Lower lobe of right lung (tissue), 2 donors: ENCODE data around the gene UTF1. TPM values are rescaled to one million over a fixed set of nuclear protein-coding genes. Genes with fewer than 3 reads are reported as not detected.

ENCODE experiments used
- ATAC-seq, 2 donors: fragments of 200-7000 bp; cut with Tn5 transposase; one replicate each; pipeline ENCODE4 v1.9.1; 2020 to 2022; ENCODE audit warnings: mild to moderate bottlenecking in 2 of 2, moderate library complexity in 2 of 2
- DNase-seq: peaks from one replicate; pipeline ENCODE4 v3.0.0-alpha.2; 2020
- H3K27ac ChIP-seq: fragments of 200-600 bp; one replicate; pipeline ENCODE4 v1.8.0; 2022
- H3K27me3 ChIP-seq: fragments of 200-600 bp; one replicate; pipeline ENCODE4 v1.8.0; 2022; ENCODE audit warnings: low read depth
- H3K36me3 ChIP-seq: fragments of 200-600 bp; one replicate; pipeline ENCODE4 v1.8.0; 2022; ENCODE audit warnings: mild to moderate bottlenecking
- H3K4me1 ChIP-seq: fragments of 200-600 bp; one replicate; pipeline ENCODE4 v1.8.0; 2022
- H3K4me3 ChIP-seq: fragments of 200-600 bp; one replicate; pipeline ENCODE4 v1.8.0; 2022; ENCODE audit warnings: mild to moderate bottlenecking
- H3K9me3 ChIP-seq: fragments of 200-600 bp; one replicate; pipeline ENCODE4 v1.8.0; 2022
- intact Hi-C: fragments of 100-400 bp; cut with DNase I; formaldehyde crosslinking; loops from one replicate; pipeline ENCODE4 v1.11.0; 2022
- total RNA-seq: library from RNA; stranded (reverse); fragmentation: NEBNext Ultra II Directional; extraction: Animal tissue kit (Norgen Biotek cat#: 25700); gene quantifications from one replicate; pipeline ENCODE4 v1.2.1, GENCODE V29; 2021
- TF ChIP-seq, protein P1 (sequence below): fragments of 200-600 bp; IDR thresholded peaks from one replicate; pipeline ENCODE4 v1.8.0; 2022; ENCODE audit warnings: antibody characterized with exemption, mild to moderate bottlenecking
- donor health status: DM: no; HTN: yes; CAD: no; lungs with severe emphysema.

The UTF1 gene
- total RNA-seq, 1 donor from 2014 or later: not detected

DNA sequence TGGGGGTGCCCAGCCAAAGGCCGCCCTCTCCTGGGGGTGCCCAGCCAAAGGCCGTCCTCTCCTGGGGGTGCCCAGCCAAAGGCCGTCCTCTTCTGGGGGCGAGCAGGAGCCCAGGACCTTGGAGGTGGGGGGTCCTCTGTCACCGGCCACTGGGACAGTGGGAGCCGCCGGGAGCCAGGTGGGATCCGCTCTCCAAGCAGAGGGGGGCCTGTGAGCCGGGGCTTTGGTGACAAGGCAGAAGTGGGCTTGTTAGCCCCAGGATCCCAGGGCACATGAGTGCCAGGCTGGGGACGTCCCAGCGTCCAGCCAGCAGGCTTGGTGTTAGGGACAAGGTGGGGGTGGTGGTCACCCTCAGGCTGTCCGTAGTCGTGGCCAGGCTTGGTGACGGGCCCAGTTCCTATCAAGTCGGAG, 29.4 kb upstream of the UTF1 start:
- no peaks in the 10 kb centered on the region for H3K27me3 ChIP-seq
- H3K9me3 ChIP-seq: no peaks in the 10 kb centered on the region
- H3K27ac ChIP-seq: no peak overlapping the region
- no peaks in the 10 kb centered on the region for H3K4me1 ChIP-seq
- no peak overlapping the region for H3K4me3 ChIP-seq
- DNase-seq (no peak), ATAC-seq (no peak)
- intact Hi-C loops: no loop called here
- H3K36me3 ChIP-seq: no peaks in the 10 kb centered on the region
- TF ChIP-seq, protein P1, sequence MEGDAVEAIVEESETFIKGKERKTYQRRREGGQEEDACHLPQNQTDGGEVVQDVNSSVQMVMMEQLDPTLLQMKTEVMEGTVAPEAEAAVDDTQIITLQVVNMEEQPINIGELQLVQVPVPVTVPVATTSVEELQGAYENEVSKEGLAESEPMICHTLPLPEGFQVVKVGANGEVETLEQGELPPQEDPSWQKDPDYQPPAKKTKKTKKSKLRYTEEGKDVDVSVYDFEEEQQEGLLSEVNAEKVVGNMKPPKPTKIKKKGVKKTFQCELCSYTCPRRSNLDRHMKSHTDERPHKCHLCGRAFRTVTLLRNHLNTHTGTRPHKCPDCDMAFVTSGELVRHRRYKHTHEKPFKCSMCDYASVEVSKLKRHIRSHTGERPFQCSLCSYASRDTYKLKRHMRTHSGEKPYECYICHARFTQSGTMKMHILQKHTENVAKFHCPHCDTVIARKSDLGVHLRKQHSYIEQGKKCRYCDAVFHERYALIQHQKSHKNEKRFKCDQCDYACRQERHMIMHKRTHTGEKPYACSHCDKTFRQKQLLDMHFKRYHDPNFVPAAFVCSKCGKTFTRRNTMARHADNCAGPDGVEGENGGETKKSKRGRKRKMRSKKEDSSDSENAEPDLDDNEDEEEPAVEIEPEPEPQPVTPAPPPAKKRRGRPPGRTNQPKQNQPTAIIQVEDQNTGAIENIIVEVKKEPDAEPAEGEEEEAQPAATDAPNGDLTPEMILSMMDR: no peak

DNA sequence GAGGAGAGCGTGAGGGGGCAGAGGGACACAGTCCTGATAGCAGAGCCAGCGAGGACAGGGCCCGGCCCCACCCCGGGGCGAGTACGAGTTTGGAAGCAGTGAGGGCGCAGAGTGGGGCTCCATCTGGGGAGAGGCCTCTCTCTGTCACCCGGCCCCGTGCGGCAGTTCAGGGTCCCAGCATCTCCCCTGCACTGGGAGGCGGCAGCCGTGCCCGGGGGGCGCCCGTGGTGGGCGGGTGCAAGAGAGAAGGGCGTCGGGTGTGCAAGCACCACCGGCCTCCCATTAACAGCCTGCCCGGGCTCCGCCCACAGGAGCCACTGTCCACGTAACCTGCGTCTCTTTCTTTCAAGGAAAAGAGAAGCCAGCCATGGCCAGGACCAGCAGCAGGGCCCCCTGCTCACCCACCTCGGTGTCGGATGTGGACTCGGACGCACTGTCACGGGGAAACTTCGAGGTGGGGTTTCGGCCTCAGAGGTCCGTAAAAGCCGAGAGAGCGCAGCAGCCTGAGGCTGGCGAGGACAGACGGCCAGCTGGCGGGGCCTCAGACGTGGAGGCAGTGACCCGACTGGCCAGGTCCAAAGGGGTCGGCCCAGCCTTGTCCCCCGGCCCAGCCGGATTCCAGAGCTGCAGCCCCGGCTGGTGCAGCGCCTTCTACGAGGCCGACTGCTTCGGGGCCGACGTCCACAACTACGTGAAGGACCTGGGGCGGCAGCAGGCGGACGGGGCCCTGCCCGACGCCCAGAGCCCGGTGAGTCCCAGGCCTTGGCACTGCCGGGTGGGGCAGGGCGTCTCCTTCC, 28.7 kb upstream of the UTF1 start:
- no peaks in the 10 kb centered on the region for H3K9me3 ChIP-seq

GRCh38 chr10:133201948-133202725, 27.9 kb upstream of the UTF1 start:
- no peaks in the 10 kb centered on the region for H3K4me1 ChIP-seq
- ATAC-seq (no peak), DNase-seq (no peak)
- TF ChIP-seq, protein P1: no peak
- no peaks in the 10 kb centered on the region for H3K27me3 ChIP-seq
- H3K27ac ChIP-seq: no peak overlapping the region
- no peak overlapping the region for H3K4me3 ChIP-seq
- H3K36me3 ChIP-seq: no peaks in the 10 kb centered on the region
- no peaks in the 10 kb centered on the region for H3K9me3 ChIP-seq
- intact Hi-C loops: no loop called here

More for the DNA sequence above, 28.7 kb upstream of the UTF1 start:
- Histone ChIP-seq H3K27ac (no peak overlapping the region), H3K27me3 (no peaks in the 10 kb centered on the region), H3K4me1 (no peaks in the 10 kb centered on the region), H3K36me3 (no peaks in the 10 kb centered on the region), H3K4me3 (no peak overlapping the region)
- intact Hi-C loops: no loop called here
- DNase-seq: no peak
- TF ChIP-seq, protein P1: no peak
- no peak for ATAC-seq

GRCh38 chr10:133202778-133203651, 27.0 kb upstream of the UTF1 start:
- Histone ChIP-seq H3K9me3 (no peaks in the 10 kb centered on the region), H3K4me3 (no peak overlapping the region), H3K27me3 (no peaks in the 10 kb centered on the region), H3K36me3 (no peaks in the 10 kb centered on the region), H3K4me1 (no peaks in the 10 kb centered on the region), H3K27ac (no peak overlapping the region)
- ATAC-seq: no peak
- intact Hi-C loops: no loop called here
- TF ChIP-seq, protein P1: no peak
- DNase-seq: no peak

DNA sequence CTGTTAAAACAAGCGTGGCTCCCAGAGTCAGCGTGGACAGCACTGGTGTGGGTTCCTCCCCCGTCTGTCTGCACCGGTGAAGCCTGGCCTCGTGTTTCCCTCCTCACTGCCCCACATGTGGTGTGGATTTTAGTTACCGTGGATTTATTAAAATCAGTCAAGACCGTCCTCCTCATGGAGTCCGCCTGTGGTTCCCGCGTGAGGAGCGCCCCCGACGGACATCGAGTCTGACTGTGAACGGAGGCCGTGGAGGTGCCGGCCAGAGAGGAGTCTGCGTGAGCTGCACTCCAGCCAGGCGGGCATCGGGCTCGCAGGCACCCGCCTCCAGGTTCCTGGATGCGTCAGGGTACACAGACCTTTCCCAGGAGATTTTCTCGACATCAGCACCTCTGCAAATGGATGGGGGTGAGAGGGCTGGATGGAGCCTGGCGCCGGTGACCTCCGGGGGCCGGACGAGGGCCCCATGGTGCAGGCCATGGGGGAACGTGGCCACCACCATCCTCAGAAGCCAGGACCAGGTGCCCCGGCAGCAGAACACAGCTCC, 26.3 kb upstream of the UTF1 start:
- no peak overlapping the region for H3K27ac ChIP-seq
- no peaks in the 10 kb centered on the region for H3K36me3 ChIP-seq
- H3K4me3 ChIP-seq: no peak overlapping the region
- H3K27me3 ChIP-seq: no peaks in the 10 kb centered on the region
- no peaks in the 10 kb centered on the region for H3K9me3 ChIP-seq
- DNase-seq (no peak), ATAC-seq (no peak)
- intact Hi-C loops: no loop called here
- H3K4me1 ChIP-seq: no peaks in the 10 kb centered on the region
- TF ChIP-seq, protein P1: no peak
